IMR-90 (cell line): ENCODE results near the gene SRGAP3.

ENCODE experiments used
- CTCF ChIP-seq: conservative IDR thresholded peaks from 2 replicates; pipeline ENCODE4 v1.5.1; 2012; ENCODE audit warnings: mild to moderate bottlenecking, low read depth, low read length, improper control_type of control experiment
- POLR2A ChIP-seq: IDR thresholded peaks from 2 replicates; pipeline ENCODE4 v1.6.1; 2012; ENCODE audit warnings: mild to moderate bottlenecking, low read depth, low read length
- RAD21 ChIP-seq: IDR thresholded peaks from 2 replicates; pipeline ENCODE4 v1.6.1; 2012; ENCODE audit warnings: low read length, improper control_type of control experiment

- TF ChIP-seq POLR2A (no peak), RAD21 (no peak), CTCF (no peak)
Measured at GRCh38 chr3:9247361-9247940, 2.0 kb downstream of the SRGAP3 start.
